Mesenchymal stem cell (in vitro differentiated cells and primary cell): ENCODE measurements around the gene PPP5C.

Experiments
- DNase-seq: peaks from one replicate; pipeline ENCODE4 v3.0.0-alpha.2; 2013
- H2AFZ ChIP-seq: one replicate; pipeline ENCODE4 v1.6.1; 2013; ENCODE audit warnings: low read depth, mild to moderate bottlenecking, control low read depth, inconsistent platforms, low read length, moderate library complexity
- H2AK5ac ChIP-seq: 2 replicates; pipeline ENCODE4 v1.6.1; 2013; ENCODE audit warnings: low read length, moderate library complexity, mild to moderate bottlenecking, inconsistent platforms; ENCODE audit not compliant: severe bottlenecking
- H2BK120ac ChIP-seq: one replicate; pipeline ENCODE4 v1.6.1; 2013; ENCODE audit warnings: low read depth, mild to moderate bottlenecking, inconsistent platforms, low read length, moderate library complexity
- H2BK12ac ChIP-seq, 2 experiments: one replicate each; pipeline ENCODE4 v1.6.1; 2013; ENCODE audit warnings: inconsistent platforms in 2 of 2, low read length in 2 of 2, mild to moderate bottlenecking in 2 of 2, moderate library complexity in 2 of 2, control low read depth in 1 of 2
- H2BK15ac ChIP-seq: one replicate; pipeline ENCODE4 v1.6.1; 2013; ENCODE audit warnings: mild to moderate bottlenecking, low read depth, inconsistent platforms; ENCODE audit not compliant: poor library complexity, severe bottlenecking
- H2BK5ac ChIP-seq: 2 replicates; pipeline ENCODE4 v1.6.1; 2013; ENCODE audit warnings: low read depth, mild to moderate bottlenecking, low read length, control low read depth, inconsistent platforms; ENCODE audit not compliant: poor library complexity, severe bottlenecking
- H3K14ac ChIP-seq, 2 experiments: one replicate each; pipeline ENCODE4 v1.6.1; 2013; ENCODE audit warnings: inconsistent platforms in 2 of 2, low read length in 2 of 2, control low read depth in 1 of 2, mild to moderate bottlenecking in 1 of 2, moderate library complexity in 1 of 2
- H3K18ac ChIP-seq, 2 experiments: one replicate each; pipeline ENCODE4 v1.6.1; 2013; ENCODE audit warnings: inconsistent platforms in 2 of 2, low read length in 2 of 2, control low read depth in 1 of 2, low read depth in 1 of 2, mild to moderate bottlenecking in 1 of 2
- H3K23ac ChIP-seq, 2 experiments: one replicate each; pipeline ENCODE4 v1.6.1; 2013; ENCODE audit warnings: inconsistent platforms in 2 of 2, low read length in 2 of 2, mild to moderate bottlenecking in 2 of 2, moderate library complexity in 2 of 2, control low read depth in 1 of 2
- H3K27ac ChIP-seq: 2 replicates; pipeline ENCODE4 v1.5.1; 2013; ENCODE audit warnings: mild to moderate bottlenecking, moderate library complexity, low read length, control low read depth, inconsistent platforms; ENCODE audit not compliant: poor library complexity, severe bottlenecking
- H3K27me3 ChIP-seq, 2 experiments: 2 replicates each; pipeline versions ENCODE4 v1.6.1 to v1.7.0; 2013; ENCODE audit warnings: low read length in 2 of 2, mild to moderate bottlenecking in 2 of 2, moderate library complexity in 2 of 2, control low read depth in 1 of 2, inconsistent platforms in 1 of 2; ENCODE audit not compliant: control insufficient read depth in 1 of 2, insufficient read depth in 1 of 2
- H3K36me3 ChIP-seq, 2 experiments: 2 replicates each; pipeline versions ENCODE4 v1.6.1 to v1.7.0; 2013; ENCODE audit warnings: low read length in 2 of 2, control low read depth in 1 of 2, inconsistent platforms in 1 of 2, low read depth in 1 of 2, mild to moderate bottlenecking in 1 of 2; ENCODE audit not compliant: insufficient read depth in 2 of 2, control insufficient read depth in 1 of 2
- H3K4ac ChIP-seq, 2 experiments: one replicate each; pipeline ENCODE4 v1.6.1; 2013; ENCODE audit warnings: inconsistent platforms in 2 of 2, low read length in 2 of 2, mild to moderate bottlenecking in 2 of 2, moderate library complexity in 2 of 2, control low read depth in 1 of 2, low read depth in 1 of 2
- H3K4me1 ChIP-seq: 2 replicates; pipeline ENCODE4 v1.6.1; 2013; ENCODE audit warnings: low read depth, low read length, control low read depth; ENCODE audit not compliant: control insufficient read depth, insufficient read depth
- H3K4me2 ChIP-seq: 2 replicates; pipeline ENCODE4 v1.6.1; 2013; ENCODE audit warnings: low read length, mild to moderate bottlenecking, inconsistent platforms; ENCODE audit not compliant: poor library complexity, severe bottlenecking
- H3K4me3 ChIP-seq, 2 experiments: 2 replicates each; pipeline versions ENCODE4 v1.5.1 to v1.7.0; 2013; ENCODE audit warnings: low read length in 2 of 2, mild to moderate bottlenecking in 2 of 2, control low read depth in 1 of 2, low read depth in 1 of 2; ENCODE audit not compliant: insufficient read depth in 1 of 2
- H3K79me1 ChIP-seq: replicated peaks from 2 replicates; pipeline ENCODE4 v1.6.1; 2013; ENCODE audit warnings: mild to moderate bottlenecking, control low read depth, low read length, inconsistent platforms; ENCODE audit not compliant: poor library complexity, severe bottlenecking
- H3K9ac ChIP-seq: 2 replicates; pipeline ENCODE4 v1.7.0; 2013; ENCODE audit warnings: mild to moderate bottlenecking, low read length, moderate library complexity
- H3K9me3 ChIP-seq: 2 replicates; pipeline ENCODE4 v1.7.0; 2013; ENCODE audit warnings: mild to moderate bottlenecking, low read length; ENCODE audit not compliant: control insufficient read depth
- H4K8ac ChIP-seq: one replicate; pipeline ENCODE4 v1.6.1; 2013; ENCODE audit warnings: inconsistent platforms, mild to moderate bottlenecking, low read length, moderate library complexity
- H4K91ac ChIP-seq: one replicate; pipeline ENCODE4 v1.6.1; 2013; ENCODE audit warnings: mild to moderate bottlenecking, low read length, inconsistent platforms
- WGBS: methylation state at CpG from one replicate; pipeline ENCODE4 v1.1.7; 2013; ENCODE audit warnings: mixed read lengths; 5-methylcytosine and 5-hydroxymethylcytosine counted together

Gene PPP5C

DNA sequence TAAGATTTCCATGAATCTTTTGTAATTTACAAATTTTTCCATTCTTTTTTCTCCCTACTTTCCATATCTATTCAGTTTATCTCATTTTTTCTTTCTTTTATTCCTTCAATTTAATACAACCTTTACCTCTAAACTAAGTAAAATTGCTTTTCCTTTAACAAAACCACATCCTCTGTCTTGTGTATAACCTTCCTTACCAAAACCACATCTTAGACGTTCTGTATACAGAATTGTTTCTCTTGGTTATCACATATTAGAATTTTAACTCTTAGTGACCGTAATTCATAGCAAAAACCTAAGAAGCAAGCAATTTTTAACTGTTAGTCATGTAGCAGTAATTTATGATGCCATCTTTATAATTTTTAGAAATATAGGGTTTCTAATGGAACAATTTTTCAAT, 15.0 kb downstream of the PPP5C start:
- Histone ChIP-seq H3K18ac (no peak overlapping the region), H2BK5ac (no peak overlapping the region), H3K4ac (no peak overlapping the region), H3K4me2 (no peak overlapping the region), H2AFZ (no peak overlapping the region), H4K91ac (no peak overlapping the region), H3K9me3 (no peaks in the 10 kb centered on the region), H3K23ac (no peak overlapping the region), H3K36me3 (peaks cover 25 to 48% of the 10 kb centered on the region in 2 experiments), H2AK5ac (no peak overlapping the region), H2BK15ac (no peak overlapping the region), H3K27me3 (no peaks in the 10 kb centered on the region), H2BK120ac (no peak overlapping the region), H4K8ac (no peak overlapping the region), H3K4me3 (no peak overlapping the region), H3K14ac (no peak overlapping the region), H2BK12ac (no peak overlapping the region), H3K27ac (no peak overlapping the region), H3K4me1 (peaks cover 9% of the 10 kb centered on the region), H3K9ac (peak overlapping the region; percentile 45), H3K79me1 (peaks cover 20% of the 10 kb centered on the region)
- no peak for DNase-seq
- no CpG with 5 or more reads among the region's 2 CpGs for WGBS

GRCh38 chr19:46364359-46364758, 17.5 kb downstream of the PPP5C start:
- no peak for DNase-seq
- H3K4ac ChIP-seq = no peak overlapping the region
- H3K4me1 ChIP-seq = peaks cover 13% of the 10 kb centered on the region
- H3K9ac ChIP-seq = no peak overlapping the region
- no peaks in the 10 kb centered on the region for H3K9me3 ChIP-seq
- H3K79me1 ChIP-seq = peaks cover 21% of the 10 kb centered on the region
- WGBS = 97% methylated on average over 2 of the region's 2 CpGs
- H2AFZ ChIP-seq = no peak overlapping the region
- no peak overlapping the region for H3K18ac ChIP-seq
- H3K27ac ChIP-seq = no peak overlapping the region
- no peak overlapping the region for H2BK12ac ChIP-seq
- H4K91ac ChIP-seq = no peak overlapping the region
- H3K27me3 ChIP-seq = no peaks in the 10 kb centered on the region
- H3K14ac ChIP-seq = no peak overlapping the region
- H2BK120ac ChIP-seq = no peak overlapping the region
- H2BK15ac ChIP-seq = no peak overlapping the region
- no peak overlapping the region for H4K8ac ChIP-seq
- H3K23ac ChIP-seq = no peak overlapping the region
- H3K4me2 ChIP-seq = no peak overlapping the region
- no peak overlapping the region for H2BK5ac ChIP-seq
- no peak overlapping the region for H2AK5ac ChIP-seq
- H3K36me3 ChIP-seq = peaks cover 36 to 58% of the 10 kb centered on the region in 2 experiments
- no peak overlapping the region for H3K4me3 ChIP-seq

DNA sequence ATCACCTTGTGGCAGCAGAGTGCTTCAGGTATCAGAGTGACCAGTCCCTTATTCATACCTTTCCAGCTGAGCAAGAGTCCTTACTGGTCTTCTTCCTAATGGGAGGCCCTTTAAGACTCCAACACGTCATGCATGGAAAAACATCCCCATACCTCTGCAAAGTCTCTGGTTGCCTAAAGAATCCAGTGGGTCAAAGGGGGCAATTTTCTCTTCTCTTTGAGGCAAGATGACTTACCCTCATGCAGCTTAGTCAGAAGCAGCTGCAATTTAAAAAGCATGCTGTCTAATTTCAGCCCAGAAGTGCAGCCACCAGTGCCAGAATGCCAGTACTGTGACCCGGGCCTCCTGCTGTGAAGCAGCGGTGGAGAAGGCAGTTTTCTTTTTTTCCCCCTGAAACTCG, 18.7 kb downstream of the PPP5C start:
- no peak overlapping the region for H2AK5ac ChIP-seq
- no peak overlapping the region for H2BK12ac ChIP-seq
- H2AFZ ChIP-seq = no peak overlapping the region
- H3K4me2 ChIP-seq = no peak overlapping the region
- H3K79me1 ChIP-seq = peaks cover 19% of the 10 kb centered on the region
- WGBS = 94% methylated on average over 3 of the region's 4 CpGs
- no peak overlapping the region for H3K4ac ChIP-seq
- peak overlapping the region; percentile 9 for H3K27ac ChIP-seq
- H3K18ac ChIP-seq = no peak overlapping the region
- H3K4me3 ChIP-seq = no peak overlapping the region
- peaks cover 36 to 61% of the 10 kb centered on the region in 2 experiments for H3K36me3 ChIP-seq
- no peak overlapping the region for H3K14ac ChIP-seq
- no peak overlapping the region for H3K9ac ChIP-seq
- no peak overlapping the region for H2BK120ac ChIP-seq
- peak overlapping the region; percentile 37 for H4K8ac ChIP-seq
- H3K9me3 ChIP-seq = no peaks in the 10 kb centered on the region
- no peak for DNase-seq
- H3K27me3 ChIP-seq = no peaks in the 10 kb centered on the region
- H3K23ac ChIP-seq = no peak overlapping the region
- H2BK15ac ChIP-seq = no peak overlapping the region
- no peak overlapping the region for H2BK5ac ChIP-seq
- peaks cover 13% of the 10 kb centered on the region for H3K4me1 ChIP-seq
- H4K91ac ChIP-seq = no peak overlapping the region

GRCh38 chr19:46366620-46367292, 19.9 kb downstream of the PPP5C start:
- Histone ChIP-seq H3K4me1 (peaks cover 19% of the 10 kb centered on the region), H3K79me1 (peaks cover 19% of the 10 kb centered on the region), H2AFZ (no peak overlapping the region), H2BK15ac (no peak overlapping the region), H3K27me3 (no peaks in the 10 kb centered on the region), H4K91ac (no peak overlapping the region), H2BK12ac (no peak overlapping the region), H3K4me2 (no peak overlapping the region), H3K4me3 (no peak overlapping the region), H3K18ac (no peak overlapping the region), H2BK120ac (no peak overlapping the region), H3K36me3 (peaks cover 36 to 59% of the 10 kb centered on the region in 2 experiments), H2AK5ac (no peak overlapping the region), H3K14ac (no peak overlapping the region), H3K23ac (no peak overlapping the region), H3K9me3 (no peaks in the 10 kb centered on the region), H3K27ac (no peak overlapping the region), H3K4ac (no peak overlapping the region), H4K8ac (no peak overlapping the region), H3K9ac (no peak overlapping the region), H2BK5ac (no peak overlapping the region)
- no peak for DNase-seq
- 96% methylated on average over 9 of the region's 9 CpGs for WGBS
